Endothelial cell (in vitro differentiated cells): ENCODE measurements around the gene VPS41. TPM values are rescaled to one million over a fixed set of nuclear protein-coding genes. Genes with fewer than 3 reads are reported as not detected.
A peak's percentile ranks its signal among the peaks of the same experiment; 100 is the strongest.

ENCODE experiments used
- DNase-seq: peaks from one replicate; pipeline ENCODE4 v3.0.0; 2021; ENCODE audit warnings: low spot score
- H3K27ac Mint-ChIP-seq: one replicate; pipeline ENCODE4 v1.8.0; 2021; ENCODE audit warnings: mixed read lengths, inconsistent platforms; ENCODE audit not compliant: unreplicated experiment
- H3K27me3 Mint-ChIP-seq: one replicate; pipeline ENCODE4 v1.8.0; 2021; ENCODE audit warnings: mild to moderate bottlenecking, moderate library complexity, mixed read lengths, inconsistent platforms; ENCODE audit not compliant: unreplicated experiment
- H3K36me3 Mint-ChIP-seq: one replicate; pipeline ENCODE4 v1.8.0; 2021; ENCODE audit warnings: mild to moderate bottlenecking, low read depth, mixed read lengths, inconsistent platforms; ENCODE audit not compliant: unreplicated experiment
- H3K4me1 Mint-ChIP-seq: one replicate; pipeline ENCODE4 v1.8.0; 2021; ENCODE audit warnings: mild to moderate bottlenecking, mixed read lengths, inconsistent platforms; ENCODE audit not compliant: unreplicated experiment
- H3K4me3 Mint-ChIP-seq: one replicate; pipeline ENCODE4 v1.8.0; 2021; ENCODE audit warnings: mild to moderate bottlenecking, mixed read lengths, inconsistent platforms; ENCODE audit not compliant: unreplicated experiment
- H3K9me3 Mint-ChIP-seq: one replicate; pipeline ENCODE4 v1.8.0; 2021; ENCODE audit warnings: mixed read lengths, inconsistent platforms; ENCODE audit not compliant: unreplicated experiment
- CTCF ChIP-seq: fragments of 200-600 bp; sonication (generic); IDR thresholded peaks from one replicate; pipeline ENCODE4 v1.5.0; 2021; ENCODE audit warnings: antibody characterized with exemption; ENCODE audit not compliant: unreplicated experiment
- total RNA-seq: library from RNA; stranded (reverse); fragmentation: NEBNext Ultra II Directional; extraction: Animal tissue kit (Norgen Biotek cat#: 25700); gene quantifications from one replicate; pipeline ENCODE4 v1.2.1, GENCODE V29; 2021; ENCODE audit not compliant: unreplicated experiment

The VPS41 gene
- total RNA-seq, 1 donor from 2014 or later = 104 TPM

GRCh38 chr7:38751416-38751815, 157.6 kb downstream of the VPS41 start:
- no peaks in the 10 kb centered on the region for H3K4me1 Mint-ChIP-seq
- no peaks in the 10 kb centered on the region for H3K9me3 Mint-ChIP-seq
- H3K36me3 Mint-ChIP-seq = peaks cover 3% of the 10 kb centered on the region
- no peak for TF ChIP-seq CTCF
- DNase-seq = no peak
- H3K27ac Mint-ChIP-seq = no peak overlapping the region
- H3K4me3 Mint-ChIP-seq = no peak overlapping the region
- H3K27me3 Mint-ChIP-seq = no peaks in the 10 kb centered on the region

- no peak for DNase-seq
These were observed 160.9 kb downstream of the VPS41 start for GRCh38 chr7:38748056-38748610.

GRCh38 chr7:38746438-38746837, 162.6 kb downstream of the VPS41 start:
- no peaks in the 10 kb centered on the region for H3K36me3 Mint-ChIP-seq
- H3K4me3 Mint-ChIP-seq = no peak overlapping the region
- H3K4me1 Mint-ChIP-seq = no peaks in the 10 kb centered on the region
- DNase-seq = no peak
- no peaks in the 10 kb centered on the region for H3K27me3 Mint-ChIP-seq
- H3K27ac Mint-ChIP-seq = no peak overlapping the region
- no peaks in the 10 kb centered on the region for H3K9me3 Mint-ChIP-seq
- no peak for TF ChIP-seq CTCF

More at GRCh38 chr7:38748056-38748610, 160.9 kb downstream of the VPS41 start:
- Mint-ChIP-seq H3K36me3 (no peaks in the 10 kb centered on the region), H3K27ac (no peak overlapping the region), H3K4me1 (no peaks in the 10 kb centered on the region), H3K9me3 (no peaks in the 10 kb centered on the region), H3K4me3 (no peak overlapping the region), H3K27me3 (no peaks in the 10 kb centered on the region)
- peak; percentile 64 for TF ChIP-seq CTCF

GRCh38 chr7:38744746-38745145, 164.2 kb downstream of the VPS41 start:
- no peak overlapping the region for H3K4me3 Mint-ChIP-seq
- no peaks in the 10 kb centered on the region for H3K4me1 Mint-ChIP-seq
- peaks cover 5% of the 10 kb centered on the region for H3K36me3 Mint-ChIP-seq
- H3K27me3 Mint-ChIP-seq = no peaks in the 10 kb centered on the region
- TF ChIP-seq CTCF = no peak
- no peak overlapping the region for H3K27ac Mint-ChIP-seq
- no peak for DNase-seq
- H3K9me3 Mint-ChIP-seq = no peaks in the 10 kb centered on the region

GRCh38 chr7:38743899-38744298, 165.1 kb downstream of the VPS41 start:
- Mint-ChIP-seq H3K4me1 (no peaks in the 10 kb centered on the region), H3K4me3 (no peak overlapping the region), H3K9me3 (no peaks in the 10 kb centered on the region), H3K36me3 (peaks cover 5% of the 10 kb centered on the region), H3K27me3 (no peaks in the 10 kb centered on the region), H3K27ac (no peak overlapping the region)
- DNase-seq = no peak
- no peak for TF ChIP-seq CTCF
